Testis (tissue), 3 donors: ENCODE results near the gene KCNN4. TPM values are rescaled to one million over a fixed set of nuclear protein-coding genes. Genes with fewer than 3 reads are reported as not detected.

Source experiments
- DNase-seq: peaks from one replicate; pipeline ENCODE4 v3.0.0-alpha.2; 2019
- H3K27ac ChIP-seq, 2 donors: fragments of 200-600 bp; sonication (generic); one replicate each; pipeline ENCODE4 v1.5.1; 2019
- H3K27me3 ChIP-seq: fragments of 200-600 bp; sonication (generic); one replicate; pipeline ENCODE4 v1.5.1; 2019
- H3K36me3 ChIP-seq: fragments of 200-600 bp; sonication (generic); one replicate; pipeline ENCODE4 v1.5.1; 2017; ENCODE audit warnings: low read depth; ENCODE audit errors: missing control alignments
- H3K4me1 ChIP-seq: fragments of 200-600 bp; sonication (generic); one replicate; pipeline ENCODE4 v1.5.1; 2019
- H3K4me3 ChIP-seq, 2 donors: fragments of 200-600 bp; sonication (generic); one replicate each; pipeline ENCODE4 v1.5.1; 2017 to 2019
- H3K9me3 ChIP-seq: fragments of 200-600 bp; sonication (generic); one replicate; pipeline ENCODE4 v1.5.1; 2017
- POLR2A ChIP-seq: fragments of 450-650 bp; IDR thresholded peaks from one replicate; pipeline ENCODE4 v1.6.1; 2017; ENCODE audit warnings: antibody characterized with exemption, mild to moderate bottlenecking, moderate library complexity
- WGBS, 2 donors: methylation state at CpG; one replicate each; pipeline ENCODE4 v1.1.5; 2018; 5-methylcytosine and 5-hydroxymethylcytosine counted together
- intact Hi-C: fragments of 100-400 bp; cut with DNase I; formaldehyde crosslinking; loops from one replicate; pipeline ENCODE4 v1.15.1; 2023; ENCODE audit warnings: low total_unique reads
- polyA plus RNA-seq: library from polyadenylated mRNA; stranded (reverse); fragments of 350-450 nt; fragmentation: Illumina TruSeq; extraction: RNeasy Lipid Tissue Mini Kit (QIAGEN cat#74804); gene quantifications from one replicate; pipeline ENCODE4 v1.2.3, GENCODE V29; 2014; ENCODE audit warnings: low read depth, low replicate concordance; ENCODE audit not compliant: insufficient read depth
- total RNA-seq, 2 donors: library from RNA; depleted of rRNA; stranded (reverse); fragments of >200 nt; gene quantifications; one replicate each; pipeline ENCODE4 v1.2.3, GENCODE V29; 2016
- TF ChIP-seq, protein P1 (sequence below), 3 experiments: fragments of 450-650 bp in 2 of 3; fragments of 200-600 bp in 1 of 3; sonication (generic) in 1 of 3; IDR thresholded peaks; one replicate each; pipeline ENCODE4 v1.5.1; 2016 to 2019; ENCODE audit warnings: antibody characterized with exemption in 3 of 3, mild to moderate bottlenecking in 2 of 3, moderate library complexity in 1 of 3

Gene KCNN4
- total and polyA plus RNA-seq, 3 donors from 2014 or later: 2.3 to 4.6 (median 4.1) TPM

DNA sequence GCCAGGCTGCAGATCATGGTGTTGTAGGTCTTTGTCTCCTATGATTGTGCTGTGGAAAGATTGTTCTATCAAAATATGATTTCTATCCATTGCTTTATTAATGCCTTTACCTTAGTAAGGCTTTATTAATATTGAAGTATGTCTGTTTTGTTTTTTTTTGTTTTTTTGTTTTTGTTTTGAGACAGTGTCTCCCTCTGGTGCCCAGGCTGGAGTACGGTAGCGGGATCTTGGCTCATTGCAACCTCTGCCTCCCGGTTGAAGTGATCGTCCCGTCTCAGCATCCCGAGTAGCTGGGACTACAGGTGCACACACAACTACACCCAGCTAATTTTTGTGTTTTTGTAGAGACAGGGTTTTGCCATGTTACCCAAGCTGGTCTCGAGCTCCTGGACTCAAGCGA lies 57.2 kb downstream of the KCNN4 start:
- H3K4me3 ChIP-seq: no peak overlapping the region
- H3K4me1 ChIP-seq: no peaks in the 10 kb centered on the region
- no peaks in the 10 kb centered on the region for H3K9me3 ChIP-seq
- H3K27ac ChIP-seq: no peak overlapping the region
- no peak for DNase-seq
- no peak for TF ChIP-seq POLR2A
- TF ChIP-seq, protein P1, sequence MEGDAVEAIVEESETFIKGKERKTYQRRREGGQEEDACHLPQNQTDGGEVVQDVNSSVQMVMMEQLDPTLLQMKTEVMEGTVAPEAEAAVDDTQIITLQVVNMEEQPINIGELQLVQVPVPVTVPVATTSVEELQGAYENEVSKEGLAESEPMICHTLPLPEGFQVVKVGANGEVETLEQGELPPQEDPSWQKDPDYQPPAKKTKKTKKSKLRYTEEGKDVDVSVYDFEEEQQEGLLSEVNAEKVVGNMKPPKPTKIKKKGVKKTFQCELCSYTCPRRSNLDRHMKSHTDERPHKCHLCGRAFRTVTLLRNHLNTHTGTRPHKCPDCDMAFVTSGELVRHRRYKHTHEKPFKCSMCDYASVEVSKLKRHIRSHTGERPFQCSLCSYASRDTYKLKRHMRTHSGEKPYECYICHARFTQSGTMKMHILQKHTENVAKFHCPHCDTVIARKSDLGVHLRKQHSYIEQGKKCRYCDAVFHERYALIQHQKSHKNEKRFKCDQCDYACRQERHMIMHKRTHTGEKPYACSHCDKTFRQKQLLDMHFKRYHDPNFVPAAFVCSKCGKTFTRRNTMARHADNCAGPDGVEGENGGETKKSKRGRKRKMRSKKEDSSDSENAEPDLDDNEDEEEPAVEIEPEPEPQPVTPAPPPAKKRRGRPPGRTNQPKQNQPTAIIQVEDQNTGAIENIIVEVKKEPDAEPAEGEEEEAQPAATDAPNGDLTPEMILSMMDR (IDR thresholded peaks at IDR 0.05): no peak
- WGBS, 2 donors: 65 to 74% methylated on average over 8 of the region's 8 CpGs
- intact Hi-C loops: no loop called here
- H3K36me3 ChIP-seq: no peaks in the 10 kb centered on the region
- no peaks in the 10 kb centered on the region for H3K27me3 ChIP-seq

DNA sequence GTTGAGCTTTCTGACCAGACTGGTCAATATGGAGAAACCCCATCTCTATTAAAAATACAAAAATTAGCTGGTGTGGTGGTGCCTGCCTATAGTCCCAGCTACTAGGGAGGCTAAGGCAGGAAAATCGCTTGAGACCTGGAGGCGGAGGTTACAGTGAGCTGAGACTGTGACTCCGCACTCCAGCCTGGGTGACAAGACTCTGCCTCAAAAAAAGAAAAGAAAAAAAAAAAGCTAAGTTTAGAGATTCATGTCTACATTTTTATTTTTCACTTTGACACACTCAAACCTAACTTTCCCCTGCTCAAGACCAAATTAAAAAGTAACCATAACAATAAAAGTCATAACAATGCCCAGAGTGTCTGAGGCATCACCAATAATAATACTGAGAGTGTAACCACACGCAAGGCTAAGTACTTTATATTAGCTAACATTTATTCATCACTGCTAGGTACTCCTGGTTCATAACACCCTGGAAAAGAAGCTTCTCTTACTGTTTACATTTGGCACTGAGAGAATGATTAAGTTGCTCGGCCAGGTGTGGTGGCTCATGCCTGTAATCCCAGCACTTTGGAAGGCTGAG lies 59.2 kb downstream of the KCNN4 start:
- H3K4me3 ChIP-seq: no peak overlapping the region
- H3K27ac ChIP-seq: no peak overlapping the region

DNA sequence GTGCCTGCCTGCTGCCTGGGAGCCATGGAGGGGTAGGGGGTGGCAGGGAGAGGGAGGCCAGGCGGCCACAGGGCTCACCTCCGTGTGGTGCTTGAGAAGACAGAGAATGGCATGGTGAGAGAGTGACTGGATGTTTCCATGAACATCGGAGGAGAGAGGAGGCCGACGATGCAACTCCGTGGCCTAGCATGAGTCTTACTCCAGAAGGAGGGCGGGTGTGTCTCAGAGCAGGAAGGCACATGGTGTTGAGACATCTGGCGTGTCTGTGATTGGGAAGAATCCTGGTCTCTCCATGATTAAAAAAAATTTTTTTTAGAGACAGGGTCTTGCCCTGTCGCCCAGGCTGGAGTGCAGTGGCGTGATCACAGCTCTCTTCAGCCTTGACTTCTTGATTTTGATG lies 59.8 kb downstream of the KCNN4 start:
- no peaks in the 10 kb centered on the region for H3K9me3 ChIP-seq
- no peaks in the 10 kb centered on the region for H3K4me1 ChIP-seq
- no peaks in the 10 kb centered on the region for H3K27me3 ChIP-seq
- H3K27ac ChIP-seq: no peak overlapping the region
- no peak overlapping the region for H3K4me3 ChIP-seq
- H3K36me3 ChIP-seq: no peaks in the 10 kb centered on the region
- intact Hi-C loops: no loop called here
- WGBS, 2 donors: 87 to 93% methylated on average over 10 of the region's 10 CpGs
- TF ChIP-seq POLR2A: no peak
- TF ChIP-seq, protein P1 (IDR thresholded peaks at IDR 0.05): no peak
- no peak for DNase-seq

More for the DNA sequence above, 59.2 kb downstream of the KCNN4 start:
- intact Hi-C loops: no loop called here
- Histone ChIP-seq H3K36me3 (no peaks in the 10 kb centered on the region), H3K9me3 (no peaks in the 10 kb centered on the region), H3K4me1 (no peaks in the 10 kb centered on the region), H3K27me3 (no peaks in the 10 kb centered on the region)
- 84 to 92% methylated on average over 5 of the region's 5 CpGs for WGBS, 2 donors
- no peak for TF ChIP-seq POLR2A
- TF ChIP-seq, protein P1 (IDR thresholded peaks at IDR 0.05): no peak
- DNase-seq: no peak

DNA sequence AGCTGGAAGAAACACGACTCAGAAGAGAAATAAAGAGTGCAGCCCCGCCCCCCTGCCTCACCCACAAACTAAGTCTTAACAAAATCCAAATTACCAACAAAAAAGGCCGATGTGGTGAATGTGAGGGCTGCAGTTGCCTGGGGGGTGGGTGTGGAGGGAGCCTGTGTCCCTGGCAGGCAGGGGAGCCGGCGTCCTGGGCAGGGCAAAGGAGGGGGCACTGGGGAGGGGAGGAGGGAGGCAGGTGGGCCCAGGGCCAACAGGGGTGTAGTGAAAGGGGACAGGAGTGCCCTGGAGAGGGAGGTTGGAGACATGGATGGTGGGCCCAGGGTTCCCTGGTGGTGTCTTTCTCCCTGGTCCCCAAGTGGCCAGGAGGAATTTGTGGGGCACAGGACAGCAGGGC lies 60.9 kb downstream of the KCNN4 start:
- 61 to 80% methylated on average over 5 of the region's 5 CpGs for WGBS, 2 donors
- no peaks in the 10 kb centered on the region for H3K27me3 ChIP-seq
- no peaks in the 10 kb centered on the region for H3K4me1 ChIP-seq
- H3K4me3 ChIP-seq: no peak overlapping the region
- no peak overlapping the region for H3K27ac ChIP-seq
- TF ChIP-seq, protein P1 (IDR thresholded peaks at IDR 0.05): no peak
- TF ChIP-seq POLR2A: no peak
- DNase-seq: no peak
- no peaks in the 10 kb centered on the region for H3K9me3 ChIP-seq
- intact Hi-C loops: no loop called here
- no peaks in the 10 kb centered on the region for H3K36me3 ChIP-seq

DNA sequence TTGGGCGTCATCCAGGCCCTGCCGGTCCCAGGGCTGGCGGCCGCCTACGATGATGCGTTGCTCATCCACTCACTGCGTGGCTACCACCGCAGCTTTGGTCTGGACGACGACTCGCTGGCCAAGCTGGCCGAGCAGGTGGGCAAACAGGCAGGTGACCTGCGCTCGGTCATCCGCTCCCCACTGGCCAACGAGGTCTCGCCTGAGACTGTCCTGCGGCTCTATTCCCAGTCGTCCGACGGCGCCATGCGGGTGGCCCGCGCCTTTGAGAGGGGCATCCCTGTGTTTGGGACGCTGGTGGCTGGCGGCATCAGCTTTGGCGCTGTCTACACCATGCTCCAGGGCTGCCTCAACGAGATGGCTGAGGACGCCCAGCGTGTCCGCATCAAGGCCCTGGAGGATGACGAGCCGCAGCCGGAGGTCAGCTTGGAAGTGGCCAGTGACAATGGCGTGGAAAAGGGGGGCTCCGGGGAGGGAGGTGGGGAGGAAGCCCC lies 61.4 kb downstream of the KCNN4 start:
- Histone ChIP-seq H3K4me1 (no peaks in the 10 kb centered on the region), H3K36me3 (no peaks in the 10 kb centered on the region), H3K9me3 (no peaks in the 10 kb centered on the region), H3K27me3 (no peaks in the 10 kb centered on the region), H3K27ac (no peak overlapping the region), H3K4me3 (no peak overlapping the region)
- 93 to 95% methylated on average over 19 to 36 of the region's 37 CpGs for WGBS, 2 donors
- no peak for TF ChIP-seq POLR2A
- TF ChIP-seq, protein P1 (IDR thresholded peaks at IDR 0.05): no peak
- DNase-seq: no peak
- intact Hi-C loops: no loop called here
